Testis (tissue), 3 donors: ENCODE results near the gene MCTP1. TPM values are rescaled to one million over a fixed set of nuclear protein-coding genes. Genes with fewer than 3 reads are reported as not detected.

Experiments used
- DNase-seq: peaks from one replicate; pipeline ENCODE4 v3.0.0-alpha.2; 2019
- H3K27ac ChIP-seq, 2 donors: fragments of 200-600 bp; sonication (generic); one replicate each; pipeline ENCODE4 v1.5.1; 2019
- H3K27me3 ChIP-seq: fragments of 200-600 bp; sonication (generic); one replicate; pipeline ENCODE4 v1.5.1; 2019
- H3K36me3 ChIP-seq: fragments of 200-600 bp; sonication (generic); one replicate; pipeline ENCODE4 v1.5.1; 2017; ENCODE audit warnings: low read depth; ENCODE audit errors: missing control alignments
- H3K4me1 ChIP-seq: fragments of 200-600 bp; sonication (generic); one replicate; pipeline ENCODE4 v1.5.1; 2019
- H3K4me3 ChIP-seq, 2 donors: fragments of 200-600 bp; sonication (generic); one replicate each; pipeline ENCODE4 v1.5.1; 2017 to 2019
- H3K9me3 ChIP-seq: fragments of 200-600 bp; sonication (generic); one replicate; pipeline ENCODE4 v1.5.1; 2017
- CTCF ChIP-seq, 3 experiments: fragments of 450-650 bp in 2 of 3; fragments of 200-600 bp in 1 of 3; sonication (generic) in 1 of 3; IDR thresholded peaks; one replicate each; pipeline ENCODE4 v1.5.1; 2016 to 2019; ENCODE audit warnings: antibody characterized with exemption in 3 of 3, mild to moderate bottlenecking in 2 of 3, moderate library complexity in 1 of 3
- POLR2A ChIP-seq: fragments of 450-650 bp; IDR thresholded peaks from one replicate; pipeline ENCODE4 v1.6.1; 2017; ENCODE audit warnings: antibody characterized with exemption, mild to moderate bottlenecking, moderate library complexity
- WGBS, 2 donors: methylation state at CpG; one replicate each; pipeline ENCODE4 v1.1.5; 2018; 5-methylcytosine and 5-hydroxymethylcytosine counted together
- intact Hi-C: fragments of 100-400 bp; cut with DNase I; formaldehyde crosslinking; loops from one replicate; pipeline ENCODE4 v1.15.1; 2023; ENCODE audit warnings: low total_unique reads
- polyA plus RNA-seq: library from polyadenylated mRNA; stranded (reverse); fragments of 350-450 nt; fragmentation: Illumina TruSeq; extraction: RNeasy Lipid Tissue Mini Kit (QIAGEN cat#74804); gene quantifications from one replicate; pipeline ENCODE4 v1.2.3, GENCODE V29; 2014; ENCODE audit warnings: low read depth, low replicate concordance; ENCODE audit not compliant: insufficient read depth
- total RNA-seq, 2 donors: library from RNA; depleted of rRNA; stranded (reverse); fragments of >200 nt; gene quantifications; one replicate each; pipeline ENCODE4 v1.2.3, GENCODE V29; 2016

MCTP1 gene
- total and polyA plus RNA-seq, 3 donors from 2014 or later: 7.4 to 15.5 (median 9.7) TPM

GRCh38 chr5:95317687-95318086 is 32.8 kb upstream of the MCTP1 start:
- H3K36me3 ChIP-seq: no peaks in the 10 kb centered on the region
- TF ChIP-seq POLR2A (no peak), CTCF (IDR thresholded peaks at IDR 0.05) (no peak)
- H3K4me1 ChIP-seq: no peaks in the 10 kb centered on the region
- no peaks in the 10 kb centered on the region for H3K9me3 ChIP-seq
- WGBS, 2 donors: 68 to 80% methylated on average over 4 of the region's 4 CpGs
- H3K4me3 ChIP-seq: no peak overlapping the region
- H3K27me3 ChIP-seq: no peaks in the 10 kb centered on the region
- no peak for DNase-seq
- H3K27ac ChIP-seq: no peak overlapping the region
- intact Hi-C loops: no loop called here

- no peak overlapping the region for H3K4me3 ChIP-seq
- no peak for DNase-seq
- WGBS, 2 donors: 87 to 89% methylated on average over 2 of the region's 2 CpGs
These were observed 32.2 kb upstream of the MCTP1 start for GRCh38 chr5:95317085-95317484.

GRCh38 chr5:95304711-95305110 is 19.8 kb upstream of the MCTP1 start:
- intact Hi-C loops: no loop called here
- no peaks in the 10 kb centered on the region for H3K9me3 ChIP-seq
- TF ChIP-seq POLR2A: no peak
- TF ChIP-seq CTCF (IDR thresholded peaks at IDR 0.05): no peak
- WGBS, 2 donors: 91 to 99% methylated on average over 2 of the region's 2 CpGs
- H3K4me1 ChIP-seq: no peaks in the 10 kb centered on the region
- H3K27ac ChIP-seq: no peak overlapping the region
- no peak overlapping the region for H3K4me3 ChIP-seq
- no peaks in the 10 kb centered on the region for H3K36me3 ChIP-seq
- H3K27me3 ChIP-seq: no peaks in the 10 kb centered on the region
- no peak for DNase-seq

More at GRCh38 chr5:95317085-95317484, 32.2 kb upstream of the MCTP1 start:
- Histone ChIP-seq H3K4me1 (no peaks in the 10 kb centered on the region), H3K27me3 (no peaks in the 10 kb centered on the region), H3K36me3 (no peaks in the 10 kb centered on the region), H3K27ac (no peak overlapping the region), H3K9me3 (no peaks in the 10 kb centered on the region)
- intact Hi-C loops: no loop called here
- TF ChIP-seq POLR2A (no peak), CTCF (IDR thresholded peaks at IDR 0.05) (no peak)

- WGBS, 2 donors: 84 to 92% methylated on average over 1 of the region's 1 CpG
- no peaks in the 10 kb centered on the region for H3K4me1 ChIP-seq
- no peak overlapping the region for H3K27ac ChIP-seq
- H3K27me3 ChIP-seq: no peaks in the 10 kb centered on the region
- intact Hi-C loops: no loop called here
- DNase-seq: no peak
- H3K9me3 ChIP-seq: no peaks in the 10 kb centered on the region
- TF ChIP-seq CTCF (IDR thresholded peaks at IDR 0.05): no peak
- TF ChIP-seq POLR2A: no peak
- H3K36me3 ChIP-seq: no peaks in the 10 kb centered on the region
- H3K4me3 ChIP-seq: no peak overlapping the region
These were observed 13.8 kb upstream of the MCTP1 start for GRCh38 chr5:95298651-95299050.

GRCh38 chr5:95296291-95296690 is 11.4 kb upstream of the MCTP1 start:
- H3K4me1 ChIP-seq: no peaks in the 10 kb centered on the region
- H3K27ac ChIP-seq: no peak overlapping the region
- no peak overlapping the region for H3K4me3 ChIP-seq
- TF ChIP-seq POLR2A (no peak), CTCF (IDR thresholded peaks at IDR 0.05) (no peak)
- DNase-seq: no peak
- no peaks in the 10 kb centered on the region for H3K36me3 ChIP-seq
- H3K27me3 ChIP-seq: no peaks in the 10 kb centered on the region
- intact Hi-C loops: no loop called here
- WGBS, 2 donors: 85 to 86% methylated on average over 2 of the region's 2 CpGs
- no peaks in the 10 kb centered on the region for H3K9me3 ChIP-seq
